GM18507 (cell line): Measurements from ENCODE around the gene PRKCA.
"Not testable (repeated sequence)": the region's sequence is repeated elsewhere in the genome, so short reads cannot be mapped to it uniquely, and the experiment has no call there.

Experiments
- DNase-seq: peaks from one replicate; pipeline ENCODE4 v3.0.0; 2011; ENCODE audit warnings: low read depth; ENCODE audit not compliant: insufficient read length; ENCODE audit errors: extremely low spot score
- FAIRE-seq: peaks from 2 replicates; lab custom pipeline; 2011; peaks lifted over from hg19 to GRCh38; lab: Jason Lieb, UNC

The PRKCA gene

GRCh38 chr17:66469461-66469860 lies 167.0 kb downstream of the PRKCA start:
- FAIRE-seq (no peak), DNase-seq (no peak)

DNA sequence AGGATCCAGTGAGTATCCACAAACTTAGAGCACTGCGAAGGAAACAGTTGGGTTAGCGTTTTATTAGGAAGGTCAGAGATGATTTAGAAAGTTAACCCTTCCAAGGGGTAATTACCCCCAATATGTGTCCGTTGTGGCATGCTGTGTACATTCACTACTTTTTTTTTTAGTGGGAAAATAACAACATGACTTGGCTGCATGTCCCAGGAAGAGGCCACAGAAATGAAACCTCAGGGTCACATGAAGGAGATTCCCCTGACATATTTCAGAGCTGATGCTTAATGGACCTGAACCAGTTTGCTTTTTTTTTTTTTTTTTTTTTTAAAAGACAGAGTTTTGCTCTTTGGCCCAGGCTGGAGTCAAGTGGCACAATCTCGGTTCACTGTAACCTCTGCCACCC lies 167.5 kb downstream of the PRKCA start:
- DNase-seq: no peak
- peak; percentile 60 for FAIRE-seq

DNA sequence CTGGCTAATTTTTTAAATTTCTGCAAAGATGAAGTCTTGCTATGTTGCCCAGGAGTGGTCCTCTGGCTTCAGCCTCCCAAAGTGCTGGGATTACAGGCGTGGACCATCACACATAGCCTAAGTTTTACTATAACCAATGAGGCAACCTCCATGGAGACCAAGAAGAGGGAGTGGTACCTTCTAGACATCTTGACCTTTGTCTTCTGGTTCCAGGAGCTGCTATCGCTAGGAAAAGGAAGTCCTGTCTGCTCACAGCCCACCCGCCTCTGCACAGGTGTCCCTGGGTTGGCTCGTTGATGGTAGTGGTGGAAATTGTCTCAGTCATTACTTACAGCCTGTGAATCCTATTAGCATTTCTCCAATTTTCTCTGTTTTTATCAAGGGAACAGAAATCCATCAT lies 169.7 kb downstream of the PRKCA start:
- FAIRE-seq (no peak), DNase-seq (no peak)

DNA sequence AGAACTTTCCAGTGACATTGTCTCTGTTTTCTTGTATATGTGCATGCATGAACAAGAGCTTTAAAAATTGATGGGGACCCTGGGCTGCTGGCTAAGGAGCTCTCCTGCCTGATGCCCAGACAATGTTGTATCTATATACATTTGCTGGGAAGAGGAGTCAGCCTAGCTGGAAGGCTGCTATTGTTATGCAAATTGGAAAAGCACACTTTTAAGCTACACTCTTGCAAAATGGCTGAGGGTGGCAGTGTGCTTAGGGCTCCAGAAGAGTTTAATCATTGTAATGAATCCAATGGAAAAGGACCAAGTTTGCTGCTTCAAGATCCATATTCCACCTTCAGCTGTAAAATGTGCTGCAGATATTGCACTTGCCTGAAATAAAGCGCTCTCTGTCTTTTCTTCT lies 171.8 kb downstream of the PRKCA start:
- DNase-seq: no peak
- FAIRE-seq: no peak

GRCh38 chr17:66474806-66475497 lies 172.5 kb downstream of the PRKCA start:
- DNase-seq (no peak), FAIRE-seq (no peak)

GRCh38 chr17:66476014-66476413 lies 173.6 kb downstream of the PRKCA start:
- DNase-seq (no peak), FAIRE-seq (no peak)

DNA sequence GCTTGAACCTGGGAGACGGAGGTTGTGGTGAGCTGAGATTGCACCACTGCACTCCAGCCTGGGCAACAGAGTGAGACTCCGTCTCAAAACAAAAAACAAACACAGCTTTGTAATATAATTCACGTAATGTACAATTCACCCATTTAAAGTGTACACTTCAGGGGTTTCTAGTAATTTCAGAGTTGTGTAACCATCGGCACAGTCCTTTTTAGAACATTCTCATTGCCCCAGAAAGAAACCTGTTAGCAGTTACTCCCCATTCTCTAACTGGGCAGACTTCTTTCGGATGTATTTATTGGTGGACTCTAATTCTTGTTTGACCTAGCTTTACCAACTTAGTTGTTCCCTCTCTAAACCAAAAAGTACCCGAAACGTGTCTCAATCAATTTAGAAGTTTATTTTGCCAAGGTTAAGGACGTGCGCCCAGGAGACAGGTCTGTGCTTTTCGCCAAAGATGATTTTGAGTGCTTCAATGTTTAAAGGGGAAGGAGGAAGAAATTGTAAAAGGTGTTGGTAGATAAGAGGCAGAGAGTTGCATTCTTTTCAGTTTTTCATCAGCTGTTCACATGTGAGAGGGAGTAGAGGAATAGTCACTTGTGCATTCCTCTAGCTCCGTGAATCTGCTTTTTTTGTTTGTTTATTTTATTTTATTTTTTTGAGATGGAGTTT lies 175.3 kb downstream of the PRKCA start:
- DNase-seq: no peak
- no peak for FAIRE-seq

DNA sequence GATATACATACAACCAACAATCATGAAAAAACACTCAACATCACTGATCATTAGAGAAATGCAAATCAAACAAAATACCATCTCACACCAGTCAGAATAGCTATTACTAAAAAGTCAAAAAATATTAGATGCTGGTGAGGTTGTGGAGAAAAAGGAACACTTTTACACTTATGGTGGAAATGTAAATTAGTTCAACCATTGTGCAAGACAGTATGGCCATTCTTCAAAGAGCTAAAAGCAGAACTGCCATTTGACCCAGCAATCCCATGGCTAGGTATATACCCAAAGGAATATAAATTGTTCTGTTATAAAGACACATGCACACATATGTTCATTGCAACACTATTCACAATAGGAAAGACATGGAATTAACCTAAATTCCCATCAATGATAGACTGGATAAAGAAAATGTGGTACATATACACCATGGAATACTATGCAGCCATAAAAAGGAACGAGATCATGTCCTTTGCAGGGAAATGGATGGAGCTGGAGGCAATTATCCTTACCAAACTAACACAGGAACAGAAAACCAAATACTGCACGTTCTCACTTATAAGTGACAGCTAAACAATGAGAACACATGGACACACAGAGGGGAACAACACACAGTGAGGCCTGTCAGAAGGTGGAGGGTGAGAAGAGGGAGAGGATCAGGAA lies 176.9 kb downstream of the PRKCA start:
- not testable (repeated sequence) for FAIRE-seq, DNase-seq

DNA sequence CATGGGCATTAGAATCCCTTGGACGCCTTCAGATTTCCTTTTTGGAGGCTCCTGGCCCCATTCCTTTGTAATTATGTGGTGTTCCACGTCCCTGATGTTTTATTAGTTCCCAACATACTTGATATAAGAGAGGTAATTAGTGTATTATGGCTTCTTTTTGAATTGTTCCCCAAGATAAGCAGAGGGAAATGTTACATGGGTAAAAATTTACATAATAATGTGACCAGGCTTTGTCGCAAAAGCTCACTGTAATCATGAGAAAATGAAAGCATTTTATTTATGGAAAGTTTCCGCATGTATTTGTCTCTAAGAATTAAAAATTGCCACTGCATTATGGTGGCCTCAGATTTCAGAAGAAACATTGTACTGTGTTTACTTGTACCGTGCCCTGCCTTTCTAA lies 177.8 kb downstream of the PRKCA start:
- DNase-seq (no peak), FAIRE-seq (no peak)

DNA sequence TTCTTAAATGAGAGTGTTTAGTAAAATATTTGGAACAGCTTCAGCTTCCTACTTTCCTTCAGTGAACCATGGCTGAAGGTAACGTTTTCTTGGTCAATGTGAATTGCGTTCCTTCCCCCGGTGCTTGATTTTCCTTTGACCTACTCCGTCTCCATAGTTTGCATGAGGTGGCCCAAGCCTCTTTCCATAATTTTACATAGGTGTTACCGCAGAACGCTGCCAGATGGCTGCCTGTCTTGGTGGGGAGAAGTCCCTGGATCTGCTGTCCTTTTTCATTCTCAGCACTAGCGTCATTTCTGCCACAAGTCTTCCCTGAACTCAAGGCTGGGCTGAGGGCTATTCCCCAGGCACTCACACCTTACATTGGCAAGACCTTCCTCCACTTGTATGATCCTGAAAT lies 178.4 kb downstream of the PRKCA start:
- FAIRE-seq (no peak), DNase-seq (no peak)

DNA sequence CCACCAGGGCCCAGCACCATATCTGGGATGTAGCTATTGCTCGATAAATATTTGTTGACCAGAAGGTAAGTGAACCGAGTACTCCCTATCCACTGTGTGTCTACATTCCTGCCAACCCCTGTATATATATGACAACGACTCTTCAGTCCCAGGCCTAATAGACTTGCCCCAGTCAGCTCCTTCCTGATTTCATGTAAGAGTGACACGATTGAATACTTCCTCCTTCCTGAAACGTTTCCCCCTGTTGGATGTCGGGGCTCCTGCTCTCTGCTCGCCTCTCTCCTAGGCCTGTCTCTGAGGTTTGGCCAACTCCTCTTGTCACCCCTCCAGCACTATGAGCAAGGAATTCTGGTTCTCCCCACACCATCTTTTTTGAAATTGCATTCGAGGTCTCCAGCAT lies 178.9 kb downstream of the PRKCA start:
- FAIRE-seq (no peak), DNase-seq (no peak)

GRCh38 chr17:66483906-66484305 lies 181.5 kb downstream of the PRKCA start:
- no peak for DNase-seq
- no peak for FAIRE-seq

- FAIRE-seq: no peak
- no peak for DNase-seq
Measured at GRCh38 chr17:66485309-66485947, 183.0 kb downstream of the PRKCA start.

DNA sequence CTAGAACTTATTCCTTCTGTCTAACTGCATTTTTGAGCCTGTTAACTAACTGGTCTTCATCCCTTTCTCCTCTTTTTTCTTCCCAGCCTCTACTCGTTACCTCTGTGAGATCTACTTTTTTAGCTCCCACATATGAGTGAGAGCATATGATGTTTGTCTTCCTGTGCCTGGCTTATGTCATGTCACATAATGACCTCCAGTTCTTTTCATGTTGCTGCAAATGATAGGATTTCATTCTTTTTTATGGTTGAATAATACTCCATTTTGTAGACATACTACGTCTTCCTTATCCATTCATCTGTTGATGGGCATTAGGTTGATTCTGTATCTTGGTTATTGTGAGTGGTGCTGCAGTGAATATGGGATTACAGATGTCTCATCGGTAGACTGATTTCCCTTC lies 184.7 kb downstream of the PRKCA start:
- FAIRE-seq (no peak), DNase-seq (no peak)

GRCh38 chr17:66487981-66488468 lies 185.6 kb downstream of the PRKCA start:
- FAIRE-seq (no peak), DNase-seq (no peak)

- FAIRE-seq (no peak), DNase-seq (no peak)
Measured at GRCh38 chr17:66488864-66489263, 186.5 kb downstream of the PRKCA start.

GRCh38 chr17:66489576-66489975 lies 187.2 kb downstream of the PRKCA start:
- FAIRE-seq, DNase-seq: not testable (repeated sequence)

DNA sequence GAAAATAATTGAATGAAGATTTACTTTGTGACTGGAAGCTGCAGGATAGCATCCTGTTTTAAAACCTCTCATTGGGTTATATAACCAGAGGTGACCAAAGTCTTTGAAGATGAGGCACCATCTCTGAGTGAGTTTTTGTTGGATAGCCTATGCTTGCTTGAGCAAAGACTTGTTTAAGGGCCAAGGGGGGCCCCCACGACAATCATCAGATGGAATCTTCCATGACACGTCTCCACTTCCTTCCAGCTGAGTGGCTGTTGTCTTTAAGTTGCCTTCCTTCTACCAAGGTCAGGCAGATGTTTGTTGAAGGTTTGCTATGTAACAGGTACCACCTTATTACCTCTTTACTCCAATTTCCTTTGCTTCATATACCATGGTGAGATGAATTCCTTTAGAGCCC lies 188.8 kb downstream of the PRKCA start:
- FAIRE-seq: no peak
- no peak for DNase-seq

- FAIRE-seq (no peak), DNase-seq (no peak)
Measured at GRCh38 chr17:66491665-66492064, 189.3 kb downstream of the PRKCA start.

- FAIRE-seq (no peak), DNase-seq (no peak)
Measured at GRCh38 chr17:66492080-66492479, 189.7 kb downstream of the PRKCA start.
